HCT116 (cell line): ENCODE results near the gene GFY. TPM values are rescaled to one million over a fixed set of nuclear protein-coding genes. Genes with fewer than 3 reads are reported as not detected.

Experiments
- ATAC-seq: fragments of 200-7000 bp; cut with Tn5 transposase; 2 replicates; pipeline ENCODE4 v1.9.1; 2020; ENCODE audit warnings: mild to moderate bottlenecking, moderate library complexity
- BruUV-seq: library from RNA; stranded (reverse); fragments of 400-500 nt; replicated peaks from 2 replicates; lab custom pipeline; 2021; lab: Mats Ljungman, UMichigan
- CTCF ChIA-PET: fragments of 300-600 bp; sonication (Branson Sonifier 250); formaldehyde crosslinking; loops from one replicate; lab custom pipeline; 2021; ENCODE audit warnings: antibody characterized with exemption; lab: Charles Lee
- POLR2A ChIA-PET: fragments of 300-600, 350-600 bp; sonication (Branson Sonifier 250); formaldehyde crosslinking; loops from one replicate; lab custom pipeline; 2021; ENCODE audit warnings: antibody characterized with exemption; lab: Charles Lee
- RAD21 ChIA-PET, 2 experiments: fragments of 300-600 bp; sonication (Branson Sonifier 250); formaldehyde crosslinking; loops; one replicate each; lab custom pipeline; 2023; ENCODE audit warnings: low total read pairs in 2 of 2; ENCODE audit not compliant: uncharacterized antibody in 2 of 2, unreplicated experiment in 2 of 2, low non-redundant PET in 1 of 2; lab: Charles Lee
- DNase-seq: peaks from one replicate; pipeline ENCODE4 v3.0.0-alpha.2; 2010; ENCODE audit warnings: low read depth, low spot score
- H2AFZ ChIP-seq: fragments of 200-600 bp; shearing (Covaris generic), sonication (generic); 2 replicates; pipeline ENCODE4 v1.6.1; 2017; ENCODE audit warnings: low read depth, mixed run types, mixed read lengths, antibody characterized with exemption, low read length; ENCODE audit not compliant: poor library complexity, severe bottlenecking
- H3K27ac ChIP-seq: 2 replicates; pipeline ENCODE4 v1.5.1; 2012; ENCODE audit warnings: low read depth, low read length
- H3K27me3 ChIP-seq: fragments of 200-600 bp; sonication (generic); 2 replicates; pipeline ENCODE4 v1.6.1; 2016; ENCODE audit warnings: mixed run types, low read length, mixed read lengths; ENCODE audit not compliant: insufficient read depth
- H3K36me3 ChIP-seq, 2 experiments: fragments of 200-500 bp in 1 of 2; fragments of 200-600 bp in 1 of 2; sonication (Bioruptor generic) in 1 of 2; sonication (generic) in 1 of 2; 2 replicates each; pipeline versions ENCODE4 v1.5.1 to v1.6.1; 2014 to 2016; ENCODE audit warnings: low read length in 2 of 2, inconsistent platforms in 1 of 2, mixed read lengths in 1 of 2, mixed run types in 1 of 2; ENCODE audit not compliant: insufficient read depth in 2 of 2, control insufficient read depth in 1 of 2
- H3K4me1 ChIP-seq, 2 experiments: fragments of 200-600 bp in 1 of 2; sonication (generic) in 1 of 2; 2 replicates each; pipeline versions ENCODE4 v1.5.1 to v1.6.1; 2012 to 2017; ENCODE audit warnings: low read length in 2 of 2, inconsistent platforms in 1 of 2, mild to moderate bottlenecking in 1 of 2, mixed read lengths in 1 of 2, mixed run types in 1 of 2, moderate library complexity in 1 of 2; ENCODE audit not compliant: insufficient read depth in 2 of 2, control insufficient read depth in 1 of 2
- H3K4me2 ChIP-seq: fragments of 200-600 bp; sonication (generic); 2 replicates; pipeline ENCODE4 v1.6.1; 2017; ENCODE audit warnings: mixed run types, low read length, mixed read lengths
- H3K4me3 ChIP-seq, 2 experiments: fragments of 200-600 bp in 1 of 2; sonication (generic) in 1 of 2; replicated peaks in 1 of 2; 2 replicates each; pipeline ENCODE4 v1.5.1; 2011 to 2016; ENCODE audit warnings: low read length in 2 of 2, control low read depth in 1 of 2, low read depth in 1 of 2, mild to moderate bottlenecking in 1 of 2, mixed read lengths in 1 of 2, mixed run types in 1 of 2
- H3K79me2 ChIP-seq: fragments of 200-600 bp; sonication (generic); 2 replicates; pipeline ENCODE4 v1.6.1; 2017; ENCODE audit warnings: mild to moderate bottlenecking, mixed run types, low read length, moderate library complexity, mixed read lengths; ENCODE audit not compliant: insufficient read depth
- H3K9ac ChIP-seq: fragments of 200-600 bp; sonication (generic); 2 replicates; pipeline ENCODE4 v1.6.1; 2016; ENCODE audit warnings: low read length, mixed read lengths
- H3K9me2 ChIP-seq: fragments of 200-600 bp; sonication (generic), shearing (Covaris generic); 2 replicates; pipeline ENCODE4 v1.6.1; 2017; ENCODE audit warnings: mixed run types, mild to moderate bottlenecking, moderate library complexity; ENCODE audit not compliant: insufficient read depth
- H3K9me3 ChIP-seq, 2 experiments: fragments of 200-500 bp in 1 of 2; fragments of 200-600 bp in 1 of 2; sonication (Bioruptor generic) in 1 of 2; sonication (generic) in 1 of 2; 2 replicates each; pipeline ENCODE4 v1.6.1; 2014 to 2017; ENCODE audit warnings: low read length in 2 of 2, mixed read lengths in 2 of 2, inconsistent platforms in 1 of 2, low read depth in 1 of 2, mild to moderate bottlenecking in 1 of 2, mixed run types in 1 of 2, moderate library complexity in 1 of 2; ENCODE audit not compliant: control insufficient read depth in 1 of 2, insufficient read depth in 1 of 2
- H4K20me1 ChIP-seq: fragments of 200-600 bp; sonication (generic), shearing (Covaris generic); 2 replicates; pipeline ENCODE4 v1.6.1; 2017; ENCODE audit warnings: mixed run types, mild to moderate bottlenecking, moderate library complexity; ENCODE audit not compliant: insufficient read depth
- ATF3 ChIP-seq: IDR thresholded peaks from 2 replicates; pipeline ENCODE4 v1.6.1; 2012
- CTCF ChIP-seq, 3 experiments: fragments of 200-600 bp in 1 of 3; sonication (generic) in 1 of 3; IDR thresholded peaks in 2 of 3; conservative IDR thresholded peaks in 1 of 3; 2 replicates each; pipeline ENCODE4 v1.5.1; 2012 to 2017; ENCODE audit warnings: low read depth in 2 of 3, low read length in 2 of 3, antibody characterized with exemption in 1 of 3, borderline replicate concordance in 1 of 3, control low read depth in 1 of 3, mild to moderate bottlenecking in 1 of 3, mixed read lengths in 1 of 3, mixed run types in 1 of 3, moderate library complexity in 1 of 3; ENCODE audit not compliant: insufficient read depth in 1 of 3
- ELF1 ChIP-seq: IDR thresholded peaks from 2 replicates; pipeline ENCODE4 v1.6.1; 2012; ENCODE audit warnings: low read depth, borderline replicate concordance
- EZH2phosphoT487 ChIP-seq: fragments of 200-600 bp; IDR thresholded peaks from 2 replicates; pipeline ENCODE4 v1.6.1; 2018; ENCODE audit warnings: antibody characterized with exemption, borderline replicate concordance
- FOSL1 ChIP-seq: IDR thresholded peaks from 2 replicates; pipeline ENCODE4 v1.6.1; 2012; ENCODE audit warnings: low read depth
- POLR2AphosphoS5 ChIP-seq: IDR thresholded peaks from 2 replicates; pipeline ENCODE4 v1.6.1; 2011; ENCODE audit warnings: mild to moderate bottlenecking, low read depth, low read length, moderate library complexity
- REST ChIP-seq: IDR thresholded peaks from 2 replicates; pipeline ENCODE4 v1.6.1; 2012; ENCODE audit warnings: low read depth
- SP1 ChIP-seq: IDR thresholded peaks from 2 replicates; pipeline ENCODE4 v1.6.1; 2012; ENCODE audit warnings: low read depth
- intact Hi-C: fragments of 100-400 bp; cut with micrococcal nuclease; formaldehyde crosslinking; loops from 2 replicates; pipeline ENCODE4 v1.10.0; 2022
- total RNA-seq: library from RNA; stranded (reverse); gene quantifications from one replicate; pipeline ENCODE4 v1.2.1, GENCODE V29; 2021; ENCODE audit not compliant: unreplicated experiment

The GFY gene
- total RNA-seq, 1 experiment from 2014 or later, result 2.6 TPM

- Histone ChIP-seq H3K9ac (no peak overlapping the region), H3K9me3 (no peaks in the 10 kb centered on the region), H3K4me1 (peaks cover 2 to 10% of the 10 kb centered on the region in 2 experiments; a peak in 1 of 4 replicates), H3K4me2 (no peak overlapping the region), H2AFZ (no peak overlapping the region), H3K27ac (no peak overlapping the region), H3K27me3 (peaks cover under 1% of the 10 kb centered on the region; the same call in 1 of the 2 replicates), H3K79me2 (no peaks in the 10 kb centered on the region), H3K36me3 (no peaks in the 10 kb centered on the region), H3K9me2 (no peaks in the 10 kb centered on the region), H3K4me3 (no peak overlapping the region), H4K20me1 (no peaks in the 10 kb centered on the region)
- TF ChIP-seq FOSL1, result no peak
- no peak for TF ChIP-seq ELF1
- TF ChIP-seq POLR2AphosphoS5, result no peak
- TF ChIP-seq SP1, result no peak
- TF ChIP-seq EZH2phosphoT487, result no peak
- TF ChIP-seq ATF3, result no peak
- no peak for TF ChIP-seq CTCF (IDR thresholded peaks at IDR 0.05 in 2 of 3, conservative IDR thresholded peaks at IDR 0.05 in 1 of 3; ENCODE audit: borderline replicate concordance in 1 of 3, insufficient read depth in 1 of 3, low read depth in 2 of 3, low read length in 2 of 3)
- TF ChIP-seq REST, result no peak
- ChIA-PET CTCF (no interaction called here), POLR2A (no interaction called here), RAD21 (no interaction called here)
- BruUV-seq, result no TSS peak
- ATAC-seq (no peak), DNase-seq (no peak)
- intact Hi-C loops, result no loop called here
Measured at GRCh38 chr19:49414256-49414655, 10.9 kb upstream of the GFY start.
